HG02571 (cell line): ENCODE data around the gene UQCRH.
"Not testable (repeated sequence)": the region's sequence is repeated elsewhere in the genome, so short reads cannot be mapped to it uniquely, and the experiment has no call there.

Experiments used
- ATAC-seq: cut with Tn5 transposase; IDR thresholded peaks from one replicate; pipeline ENCODE4 v1.9.1; 2021; ENCODE audit warnings: mild to moderate bottlenecking, moderate library complexity; ENCODE audit not compliant: unreplicated experiment

Gene UQCRH

DNA sequence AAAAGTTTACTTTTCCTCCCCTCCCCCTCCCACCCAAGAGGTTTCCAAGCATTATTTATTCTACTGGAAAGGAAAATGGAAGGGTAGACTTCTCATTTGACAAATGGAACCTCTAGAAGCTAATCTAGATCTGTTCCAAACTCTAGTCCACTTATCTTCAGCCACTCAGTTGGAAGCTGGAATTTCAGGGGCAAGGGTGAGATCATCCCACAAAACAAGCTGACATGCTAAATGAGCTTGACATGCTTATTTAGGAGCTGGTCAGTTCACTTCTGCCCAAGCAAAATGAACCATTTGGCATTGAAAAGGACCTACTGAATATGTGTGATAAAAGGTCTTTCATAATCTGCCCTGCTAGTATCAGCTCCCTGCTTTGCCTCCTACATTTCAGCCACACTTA is 5.1 kb upstream of the UQCRH start:
- no peak for ATAC-seq

DNA sequence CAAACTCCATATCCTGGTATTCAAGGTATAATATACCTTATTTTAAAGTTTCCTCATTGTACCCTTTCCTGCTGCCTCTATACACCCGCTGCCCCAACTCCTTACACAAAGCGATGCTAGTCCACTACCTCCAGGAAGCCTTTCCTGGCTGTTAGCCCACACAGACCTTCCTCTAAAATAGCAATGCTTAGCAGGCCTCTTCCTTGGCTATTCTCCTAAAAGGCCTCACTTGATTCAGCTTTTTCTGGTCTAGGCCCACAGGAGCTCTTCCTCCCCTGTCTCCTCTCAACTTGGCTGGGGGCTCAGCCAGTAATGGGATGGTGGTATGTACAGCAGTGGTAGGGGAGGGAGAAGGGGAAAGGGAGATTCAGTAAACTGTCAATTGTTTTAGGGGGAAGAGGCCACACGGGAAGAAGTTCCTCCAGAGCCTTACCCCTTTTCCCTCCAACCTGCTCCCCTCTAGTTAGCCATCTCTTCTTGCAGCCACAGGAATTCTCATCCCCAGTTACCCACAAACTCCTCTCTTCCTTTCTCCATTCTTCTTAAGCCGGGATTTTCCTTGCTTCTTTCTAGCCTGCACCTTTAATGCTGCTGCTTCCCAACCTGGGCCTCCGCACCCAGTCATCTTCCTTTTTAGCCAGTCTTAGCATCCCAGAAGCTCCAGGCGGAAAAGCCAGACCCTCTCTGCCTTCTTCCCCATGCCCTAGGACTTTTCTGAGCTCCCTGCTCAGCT is 2.7 kb upstream of the UQCRH start:
- no peak for ATAC-seq

DNA sequence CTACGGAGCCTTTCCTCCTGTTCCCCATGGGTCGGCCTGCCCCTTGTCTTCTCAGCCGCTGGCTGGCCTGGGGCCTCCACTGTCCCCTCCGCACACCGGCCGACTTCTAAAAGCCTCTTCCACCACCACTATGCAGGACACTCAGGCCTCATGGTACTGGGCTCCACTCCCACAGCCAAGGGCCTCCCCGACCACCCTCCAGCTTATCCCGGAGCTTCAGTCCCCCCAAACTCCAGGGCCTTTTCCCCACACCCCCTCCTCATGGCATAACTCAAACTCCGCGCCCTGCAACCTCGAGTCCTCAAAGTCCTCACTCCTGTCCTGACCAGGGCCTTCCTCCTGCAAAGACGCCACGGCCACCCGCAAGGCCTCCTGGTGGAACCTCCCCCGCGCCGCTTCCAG is 2.1 kb upstream of the UQCRH start:
- no peak for ATAC-seq

DNA sequence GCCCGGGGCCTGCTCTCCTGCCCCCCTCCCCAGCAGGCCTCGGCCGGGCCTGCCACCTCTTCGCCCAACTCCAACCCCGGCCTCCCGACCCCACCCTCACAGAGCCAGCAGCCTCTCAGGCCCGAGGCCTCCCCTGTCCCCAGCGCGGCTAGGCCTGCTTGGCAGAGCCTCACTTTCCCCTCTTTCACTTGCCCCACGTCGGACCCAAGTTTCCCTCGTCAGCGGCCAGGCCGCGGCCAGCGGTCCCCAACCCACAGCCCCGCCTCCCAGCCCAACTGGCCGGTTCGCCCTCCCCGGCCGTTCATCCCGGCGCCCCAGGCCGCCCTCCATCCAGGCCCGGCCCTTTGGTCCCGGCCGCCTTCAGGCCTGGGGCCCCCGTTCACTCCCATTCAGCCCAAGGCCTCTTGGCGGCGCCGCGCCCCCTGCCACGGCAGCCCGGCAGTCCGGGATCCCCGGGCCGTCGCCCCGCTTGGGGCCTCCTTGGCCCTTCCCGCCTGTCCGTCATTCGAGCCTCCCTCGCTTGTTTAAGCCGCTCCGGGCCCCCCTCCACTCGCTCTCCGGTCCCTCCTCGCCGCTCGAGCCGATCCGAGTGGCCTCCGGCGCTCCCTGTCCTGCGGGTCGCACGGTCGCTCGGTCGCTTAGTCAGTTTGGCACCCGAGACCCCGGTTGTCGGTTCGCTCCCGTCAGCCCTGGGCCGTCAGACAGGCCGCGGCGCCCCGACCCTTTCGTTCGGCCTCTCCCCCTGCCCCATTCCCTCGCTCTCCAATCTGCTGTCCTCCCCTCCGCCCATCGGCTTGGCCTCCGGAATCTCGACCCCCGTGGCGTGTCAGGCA is 1.5 kb upstream of the UQCRH start:
- peak; percentile 22 for ATAC-seq

- peak; percentile 10 for ATAC-seq
Observed at GRCh38 chr1:46302641-46303037, 859 bp upstream of the UQCRH start.

DNA sequence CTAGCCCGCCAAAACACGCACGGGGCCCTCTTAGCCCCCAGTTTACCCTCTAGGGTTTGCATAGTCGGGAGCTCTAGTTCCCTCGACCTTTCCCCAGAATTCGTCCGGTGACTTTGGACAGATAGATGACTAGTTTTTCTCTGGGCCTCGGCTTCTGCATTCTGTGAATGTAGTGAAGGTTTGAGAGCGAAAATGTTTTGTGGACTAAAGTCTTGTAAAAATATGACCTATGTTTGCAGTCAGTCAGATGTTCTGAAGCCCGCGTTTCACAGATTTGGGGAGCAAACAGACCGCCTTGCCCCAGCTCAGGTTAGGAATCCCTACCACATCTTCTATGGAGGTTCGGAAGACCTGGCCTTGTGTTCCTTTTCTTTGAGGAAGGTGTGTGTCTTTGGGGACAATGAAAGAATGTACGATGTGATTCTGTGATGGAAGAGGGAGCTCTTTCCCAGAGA is 401 bp downstream of the UQCRH start:
- no peak for ATAC-seq

GRCh38 chr1:46306159-46306530 is 2.6 kb downstream of the UQCRH start:
- no peak for ATAC-seq

DNA sequence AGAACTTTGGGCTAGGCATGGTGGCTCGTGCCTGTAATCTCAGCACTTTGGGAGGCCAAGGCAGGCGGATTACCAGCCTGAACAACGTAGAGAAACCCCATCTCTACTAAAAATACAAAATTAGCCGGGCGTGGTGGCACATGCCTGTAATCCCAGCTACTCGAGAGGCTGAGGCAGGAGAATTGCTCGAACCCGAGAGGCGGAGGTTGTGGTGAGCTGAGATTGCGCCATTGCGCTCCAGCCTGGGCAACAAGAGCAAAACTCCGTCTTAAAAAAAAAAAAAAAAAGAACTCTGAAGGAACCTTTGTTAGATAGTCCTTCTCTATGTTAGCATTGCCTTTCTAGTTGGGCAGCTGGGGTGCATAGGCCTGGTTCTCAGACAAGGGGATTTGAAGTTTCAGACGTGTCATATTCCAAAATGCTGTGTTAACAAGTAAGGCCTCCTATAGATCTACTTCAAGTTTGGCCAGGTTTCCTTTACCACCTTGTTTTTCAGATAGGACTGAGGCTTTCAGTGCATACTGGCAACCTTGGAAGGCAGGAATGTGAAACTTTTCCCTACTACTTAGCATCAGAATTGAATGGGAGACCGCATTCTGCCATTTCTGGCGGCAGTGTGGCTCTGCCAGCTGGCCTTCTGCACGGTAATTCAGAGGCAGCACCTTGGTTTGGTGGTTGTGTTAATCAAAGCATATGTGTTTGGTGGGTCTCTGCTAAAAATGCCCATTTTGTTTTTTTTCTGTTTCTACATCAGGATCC is 6.1 kb downstream of the UQCRH start:
- no peak for ATAC-seq

DNA sequence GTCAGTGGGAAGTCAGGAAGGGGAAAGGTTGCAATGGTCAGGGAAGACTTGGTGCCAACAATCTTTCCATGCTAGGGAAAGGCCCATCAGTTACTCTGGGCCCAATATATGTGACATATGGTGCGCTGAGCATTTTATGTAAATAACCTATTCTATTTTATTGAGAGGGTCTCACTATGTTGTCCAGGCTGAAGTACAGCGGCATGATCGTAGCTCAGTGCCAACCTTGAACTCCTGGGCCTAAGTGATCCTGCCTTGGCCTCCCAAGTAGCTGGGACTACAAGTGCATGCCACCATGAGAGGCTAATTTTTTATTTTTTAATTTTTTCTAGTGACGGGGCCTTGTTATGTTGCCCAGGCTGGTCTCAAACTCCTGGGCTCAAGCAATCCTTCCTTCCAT is 6.8 kb downstream of the UQCRH start:
- no peak for ATAC-seq

- no peak for ATAC-seq
Observed at GRCh38 chr1:46315669-46316403, 12.3 kb downstream of the UQCRH start.

GRCh38 chr1:46317323-46317722 is 13.8 kb downstream of the UQCRH start:
- no peak for ATAC-seq

- not testable (repeated sequence) for ATAC-seq
Observed at GRCh38 chr1:46319301-46319700, 15.8 kb downstream of the UQCRH start.

DNA sequence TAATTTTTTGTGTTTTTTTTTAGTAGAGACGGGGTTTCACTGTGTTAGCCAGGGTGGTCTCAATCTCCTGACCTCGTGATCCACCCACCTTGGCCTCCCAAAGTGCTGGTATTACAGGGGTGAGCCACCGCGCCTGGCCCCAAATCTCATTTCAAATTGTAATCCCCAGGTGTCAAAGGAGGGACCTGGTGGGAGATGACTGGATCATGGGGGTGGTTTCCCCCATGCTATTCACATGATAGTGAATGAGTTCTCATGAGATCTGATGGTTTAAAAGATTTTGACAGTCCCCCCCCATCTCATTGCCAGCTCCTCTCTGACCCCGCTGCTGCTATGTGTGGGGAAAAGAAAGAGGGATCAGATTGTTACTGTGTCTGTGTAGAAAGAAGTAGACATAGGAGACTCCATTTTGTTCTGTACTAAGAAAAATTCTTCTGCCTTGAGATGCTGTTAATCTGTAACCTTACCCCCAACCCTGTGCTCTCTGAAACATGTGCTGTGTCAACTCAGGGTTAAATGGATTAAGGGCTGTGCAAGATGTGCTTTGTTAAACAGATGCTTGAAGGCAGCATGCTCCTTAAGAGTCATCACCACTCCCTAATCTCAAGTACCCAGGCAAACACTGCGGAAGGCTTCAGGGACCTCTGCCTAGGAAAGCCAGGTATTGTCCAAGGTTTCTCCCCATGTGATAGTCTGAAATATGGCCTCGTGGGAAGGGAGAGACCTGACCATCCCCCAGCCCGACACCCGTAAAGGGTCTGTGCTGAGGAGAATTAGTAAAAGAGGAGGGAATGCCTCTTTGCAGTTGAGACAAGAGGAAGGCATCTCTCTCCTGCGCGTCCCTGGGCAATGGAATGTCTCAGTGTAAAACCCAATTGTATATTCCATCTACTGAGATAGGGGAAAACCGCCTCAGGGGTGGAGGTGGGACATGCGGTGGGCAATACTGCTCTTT is 16.7 kb downstream of the UQCRH start:
- ATAC-seq: not testable (repeated sequence)

DNA sequence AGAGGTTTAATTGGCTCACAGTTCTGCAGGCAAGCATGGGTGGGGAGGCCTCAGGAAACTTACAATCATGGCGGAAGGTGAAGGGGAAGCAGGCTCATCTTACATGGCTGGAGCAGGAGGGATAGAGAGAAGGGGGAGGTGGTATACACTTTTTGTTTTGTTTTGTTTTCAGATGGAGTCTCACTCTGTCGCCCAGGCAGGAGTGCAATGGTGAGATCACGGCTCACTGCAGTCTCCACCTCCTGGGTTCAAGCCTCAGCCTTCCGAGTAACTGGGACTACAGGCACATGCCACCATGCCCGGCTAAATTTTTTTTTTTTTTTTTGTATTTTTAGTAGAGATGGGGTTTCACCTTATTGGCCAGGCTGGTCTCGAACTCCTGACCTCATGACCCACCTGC is 18.7 kb downstream of the UQCRH start:
- ATAC-seq: not testable (repeated sequence)

DNA sequence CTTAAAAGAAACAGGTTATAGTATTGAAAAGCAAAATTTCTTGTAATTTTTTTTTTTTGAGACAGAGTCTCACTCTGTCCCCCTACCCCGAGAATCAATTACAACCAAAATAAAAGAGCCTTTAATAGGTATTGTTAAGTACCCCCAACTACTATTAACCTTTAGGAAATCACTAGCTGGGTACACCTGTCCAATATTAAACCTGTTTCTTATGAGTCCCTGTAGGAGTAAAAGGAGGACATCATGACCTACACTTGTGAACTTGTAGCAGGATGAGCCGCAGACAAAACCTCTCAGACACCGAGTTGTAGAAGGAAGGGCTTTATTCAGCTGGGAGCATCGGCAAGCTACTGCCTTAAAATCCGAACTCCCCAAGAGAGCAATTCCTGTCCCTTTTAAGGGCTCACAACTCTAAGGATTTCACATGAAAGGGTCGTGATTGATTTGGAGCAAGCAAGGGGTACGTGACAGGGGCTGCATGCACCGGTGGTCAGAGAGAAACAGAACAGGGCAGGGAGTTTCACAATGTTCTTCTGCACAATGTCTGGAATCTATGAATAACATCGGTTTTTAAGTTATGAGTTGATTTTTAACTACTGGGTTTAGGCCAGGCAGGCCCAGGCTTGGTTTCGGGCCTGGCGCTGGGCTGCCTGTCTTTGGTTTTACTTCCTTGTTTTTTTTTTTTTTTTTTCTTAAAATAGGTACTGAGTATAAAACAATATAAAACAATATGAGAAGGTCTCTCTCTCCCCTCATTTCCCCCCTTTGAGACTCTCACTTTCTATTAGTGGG is 22.0 kb downstream of the UQCRH start:
- not testable (repeated sequence) for ATAC-seq

DNA sequence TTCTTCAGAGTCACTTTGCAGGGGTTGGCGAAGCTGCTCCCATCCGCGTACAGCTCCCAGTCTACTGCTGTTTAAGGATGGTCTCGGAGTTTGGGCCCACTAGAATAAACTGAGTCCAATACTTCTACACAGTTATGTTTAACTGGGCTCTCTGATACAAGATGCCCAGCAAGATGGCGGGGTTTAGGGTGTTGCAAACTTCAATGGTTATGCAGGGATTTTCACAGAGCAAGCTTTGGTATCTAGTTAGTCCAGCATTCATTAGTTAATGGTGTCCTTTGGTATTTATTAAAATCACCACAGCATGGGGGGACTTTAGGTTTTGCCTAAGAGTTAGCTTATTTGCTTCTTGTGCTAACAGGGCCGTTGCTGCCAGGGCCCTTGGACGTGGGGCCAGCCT is 24.7 kb downstream of the UQCRH start:
- ATAC-seq: not testable (repeated sequence)

- not testable (repeated sequence) for ATAC-seq
Observed at GRCh38 chr1:46329807-46330206, 26.3 kb downstream of the UQCRH start.

DNA sequence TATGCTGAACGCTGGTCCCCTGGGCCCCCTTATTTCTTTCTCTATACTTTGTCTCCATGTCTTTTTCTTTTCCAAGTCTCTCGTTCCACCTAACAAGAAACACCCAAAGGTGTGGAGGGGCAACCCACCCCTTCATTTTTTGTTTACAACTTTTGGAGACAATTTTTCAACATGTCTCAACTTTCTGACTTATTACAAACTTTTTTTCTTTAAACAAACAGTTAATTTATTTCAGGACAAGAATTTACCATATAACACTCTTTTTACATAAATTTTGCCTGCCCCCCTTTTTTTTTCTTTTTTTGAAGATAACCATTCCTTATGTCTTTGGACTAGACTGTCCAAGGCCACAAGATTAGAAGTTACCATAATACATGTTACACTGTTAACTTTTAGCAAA is 26.9 kb downstream of the UQCRH start:
- not testable (repeated sequence) for ATAC-seq
